EH (cell line): ENCODE data around the gene CCKAR.

Source experiments
- DNase-seq: peaks from one replicate; pipeline ENCODE4 v3.0.0-alpha.2; 2015; ENCODE audit warnings: low read depth

Gene CCKAR

DNA sequence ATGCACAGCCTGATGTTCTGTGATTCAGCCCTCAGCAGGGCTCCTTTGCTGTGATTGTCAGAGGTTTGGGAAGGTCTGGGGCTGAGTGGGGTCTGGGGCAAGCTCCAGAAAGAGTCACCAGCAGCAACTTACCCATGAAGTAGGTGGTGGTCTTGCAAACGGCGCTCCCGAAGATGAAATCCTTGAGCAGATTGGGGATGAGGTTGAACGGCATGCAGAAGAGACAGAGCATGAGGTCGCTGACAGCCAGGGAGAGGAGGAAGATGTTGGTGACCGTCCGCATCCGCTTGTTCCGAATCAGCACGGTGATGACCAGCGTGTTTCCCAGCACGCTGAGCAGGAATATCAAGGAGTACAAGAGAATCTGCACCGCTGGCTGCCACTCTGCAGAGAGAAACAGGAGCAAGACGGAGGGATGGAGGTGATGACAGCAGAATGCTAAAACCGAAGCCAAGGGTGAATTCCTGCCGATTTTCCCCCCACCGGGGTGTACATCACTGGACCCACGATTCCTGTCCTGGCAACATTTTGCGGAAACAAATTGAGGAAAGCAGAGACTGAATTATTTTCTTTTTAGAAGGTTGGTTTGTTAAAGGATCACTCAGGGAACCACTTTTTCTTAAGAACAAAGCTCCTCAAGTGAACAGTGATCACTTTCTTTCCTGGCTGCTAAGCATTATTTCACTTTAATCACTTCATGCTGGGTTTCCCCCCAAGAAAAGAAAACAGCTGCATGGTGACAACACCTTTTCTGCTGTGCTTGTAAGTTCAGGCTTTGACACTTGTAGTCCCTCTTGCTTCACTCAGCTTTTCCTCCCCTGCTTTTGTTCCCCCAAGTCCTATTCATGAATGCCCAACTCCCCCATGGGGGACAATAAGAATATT is 941 bp downstream of the CCKAR start:
- no peak for DNase-seq

DNA sequence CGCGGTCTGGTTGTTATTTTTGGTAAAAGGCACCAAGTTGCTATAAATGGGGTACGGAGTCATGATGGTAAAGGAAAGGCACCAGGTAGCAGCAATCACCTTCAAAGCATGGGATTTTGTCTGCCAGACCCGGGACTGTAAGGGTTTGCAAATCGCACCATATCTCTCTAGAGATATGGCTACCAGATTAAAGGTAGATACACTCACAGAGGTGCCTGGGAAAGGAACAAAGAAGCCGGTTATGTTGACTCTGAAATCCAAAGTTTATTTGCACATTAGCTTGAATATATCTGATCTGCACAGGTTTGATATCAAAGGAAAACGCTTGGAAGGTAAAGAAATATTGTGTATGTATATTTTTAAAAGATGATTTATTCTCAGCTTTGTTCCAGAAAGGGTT is 4.6 kb downstream of the CCKAR start:
- DNase-seq, result no peak

GRCh38 chr4:26484516-26484915 is 5.8 kb downstream of the CCKAR start:
- peak; percentile 31 for DNase-seq

- peak; percentile 70 for DNase-seq
These were observed 6.2 kb downstream of the CCKAR start for GRCh38 chr4:26484032-26484515.

DNA sequence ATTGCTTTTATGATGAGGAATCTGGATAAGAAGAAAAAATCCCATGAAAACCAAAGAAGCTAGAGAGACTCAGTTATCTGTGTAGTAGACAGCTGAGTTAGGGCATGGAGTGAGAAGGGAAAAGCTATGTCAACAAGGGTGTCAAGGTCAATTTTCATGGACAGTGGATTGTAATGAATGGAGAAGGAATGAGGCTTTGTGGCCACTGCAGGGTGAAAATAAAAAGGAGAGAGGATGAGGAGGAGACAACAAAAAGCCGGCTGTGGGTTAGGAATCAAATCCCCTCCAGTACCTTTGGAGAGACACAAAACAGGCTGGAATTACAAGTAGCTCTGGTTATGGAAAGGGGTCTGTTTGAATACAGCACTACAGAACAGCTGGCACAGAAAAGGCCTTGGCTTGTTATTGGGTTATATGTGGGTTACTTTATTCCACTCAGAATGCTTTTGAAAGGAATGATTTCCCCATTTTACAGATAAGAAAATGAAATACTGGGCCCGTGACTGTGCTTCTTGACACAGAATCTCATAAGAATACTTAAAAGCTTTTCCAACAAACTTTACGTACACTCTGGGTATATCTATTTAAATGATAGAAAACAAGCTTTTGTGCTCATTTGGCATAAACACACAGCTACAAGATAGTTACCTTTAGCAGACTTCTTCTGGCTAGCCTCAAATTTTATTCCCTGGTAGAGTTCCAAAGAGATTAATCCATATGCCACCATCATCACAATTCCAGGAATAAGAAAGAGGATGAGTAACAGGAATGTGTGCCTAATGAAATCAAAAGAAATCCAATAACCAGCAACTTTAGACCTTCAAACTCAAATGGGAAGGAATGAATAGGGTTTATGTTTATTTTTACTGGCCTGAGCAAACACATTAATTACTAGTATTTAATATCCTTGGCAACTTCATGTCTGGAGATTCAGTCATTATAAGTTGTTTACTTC is 7.5 kb downstream of the CCKAR start:
- DNase-seq, result peak; percentile 58

GRCh38 chr4:26478330-26478729 is 12.0 kb downstream of the CCKAR start:
- DNase-seq, result no peak

DNA sequence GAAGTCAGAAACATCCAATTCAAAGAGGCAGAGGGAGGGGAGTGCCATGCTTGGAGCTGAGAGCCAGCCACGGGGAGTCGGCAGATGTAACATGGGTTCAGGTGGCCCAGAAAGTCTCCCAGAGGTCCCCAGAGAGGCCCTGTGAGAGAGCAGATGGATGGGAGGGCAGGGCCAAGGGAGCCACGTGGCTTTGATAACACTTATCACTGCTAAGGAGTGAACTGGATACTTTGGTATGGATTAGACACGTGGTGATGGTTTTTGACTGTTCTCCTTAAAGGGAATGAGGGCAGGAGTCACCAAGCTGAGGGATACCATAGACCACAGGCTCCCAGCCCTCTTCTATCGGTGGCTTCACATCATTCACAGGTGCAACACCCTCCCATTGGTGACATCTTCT is 13.7 kb downstream of the CCKAR start:
- no peak for DNase-seq

DNA sequence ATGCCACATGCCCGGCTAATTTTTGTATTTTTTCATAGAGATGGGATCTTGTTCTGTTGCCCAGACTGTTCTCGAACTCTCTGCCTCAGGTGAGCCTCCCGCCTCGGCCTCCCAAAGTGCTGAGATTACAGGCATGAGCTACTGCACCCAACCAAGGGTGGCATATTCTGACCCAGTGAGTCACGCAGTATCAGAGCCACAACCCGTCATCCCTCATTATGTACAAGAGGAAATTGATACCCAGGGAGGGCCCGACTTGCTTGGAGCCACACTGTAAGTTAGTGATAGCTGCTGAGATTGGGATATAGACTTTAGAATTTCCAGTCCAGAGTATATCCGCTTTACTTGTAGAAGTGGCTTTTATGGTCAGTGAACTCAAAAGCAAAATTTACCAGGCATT is 14.6 kb downstream of the CCKAR start:
- no peak for DNase-seq

DNA sequence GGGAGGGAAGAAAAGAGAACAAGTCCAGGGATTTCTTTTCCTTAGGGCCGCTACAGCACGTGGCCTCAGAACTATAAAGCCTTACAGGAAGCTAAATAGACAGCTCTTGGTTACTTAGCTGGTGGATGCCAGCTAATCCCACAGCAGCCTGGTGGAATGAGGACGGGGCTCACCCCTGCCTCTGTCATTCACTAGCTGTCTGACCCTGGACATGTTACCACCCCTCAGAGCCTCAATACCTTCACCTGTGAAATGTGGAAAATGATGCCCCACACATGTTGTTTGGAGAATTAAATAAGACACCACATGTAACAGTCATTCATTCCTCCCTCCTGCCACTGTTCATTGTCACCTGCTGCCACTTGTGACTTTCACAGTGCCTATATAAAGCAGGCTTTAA is 15.7 kb downstream of the CCKAR start:
- no peak for DNase-seq

- no peak for DNase-seq
These were observed 16.4 kb downstream of the CCKAR start for GRCh38 chr4:26473893-26474292.

DNA sequence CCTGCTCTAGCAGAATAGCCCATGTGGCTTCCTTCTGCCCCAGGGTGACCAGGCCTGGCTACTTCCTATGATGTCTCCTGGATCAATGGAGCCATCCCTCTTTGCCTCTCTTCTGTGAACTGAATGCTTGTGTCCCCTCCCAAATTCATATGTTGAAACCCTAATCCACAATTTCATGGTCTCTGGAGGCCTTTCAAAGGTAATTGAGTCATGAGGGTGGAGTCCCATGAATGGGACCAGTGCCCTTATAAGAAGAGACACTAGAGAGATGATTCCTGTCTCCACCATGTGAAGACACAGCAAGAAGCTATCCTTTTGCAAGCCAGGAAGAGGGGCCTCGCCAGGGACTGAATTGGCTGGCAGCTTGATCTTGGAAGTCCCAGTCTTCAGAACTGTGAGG is 18.4 kb downstream of the CCKAR start:
- no peak for DNase-seq

GRCh38 chr4:26468977-26469376 is 21.3 kb downstream of the CCKAR start:
- no peak for DNase-seq

- DNase-seq, result no peak
These were observed 21.9 kb downstream of the CCKAR start for GRCh38 chr4:26468283-26468949.

GRCh38 chr4:26467724-26468123 is 22.6 kb downstream of the CCKAR start:
- DNase-seq, result no peak

GRCh38 chr4:26466578-26467270 is 23.6 kb downstream of the CCKAR start:
- DNase-seq, result no peak

DNA sequence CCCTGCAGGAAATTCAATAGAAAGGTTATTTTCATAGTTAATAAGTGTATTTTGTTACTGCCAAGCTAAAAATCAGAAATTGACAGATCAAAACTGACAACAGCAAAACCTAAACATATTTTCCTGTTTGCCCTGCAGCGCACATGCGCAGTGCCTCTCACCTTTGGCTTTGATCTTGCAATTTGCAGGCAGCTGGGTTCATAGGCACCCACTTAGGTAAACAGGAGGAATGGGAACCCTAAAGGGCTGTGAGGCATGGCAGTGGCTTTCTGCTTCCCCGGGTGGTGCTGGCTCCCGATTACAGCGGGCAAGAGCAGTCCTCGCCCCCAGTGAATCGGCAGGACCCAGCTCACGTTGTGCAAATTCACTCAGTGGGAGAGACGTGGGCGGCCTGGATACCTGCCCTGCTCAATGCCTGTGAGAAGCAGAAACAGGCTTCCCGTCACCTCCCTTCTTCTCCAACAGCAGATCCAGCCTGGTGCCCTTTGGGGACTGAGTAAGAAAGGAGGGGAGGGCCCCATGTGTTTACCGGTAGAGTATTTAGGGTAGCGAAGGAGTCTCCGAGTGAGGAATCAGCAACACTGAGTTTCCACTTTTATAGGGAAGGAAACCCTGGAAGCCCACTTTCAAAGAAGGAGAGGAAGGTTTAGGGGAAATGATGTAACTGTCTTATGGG is 25.7 kb downstream of the CCKAR start:
- no peak for DNase-seq

- DNase-seq, result no peak
These were observed 26.9 kb downstream of the CCKAR start for GRCh38 chr4:26463386-26463785.

GRCh38 chr4:26462874-26463273 is 27.4 kb downstream of the CCKAR start:
- DNase-seq, result no peak

DNA sequence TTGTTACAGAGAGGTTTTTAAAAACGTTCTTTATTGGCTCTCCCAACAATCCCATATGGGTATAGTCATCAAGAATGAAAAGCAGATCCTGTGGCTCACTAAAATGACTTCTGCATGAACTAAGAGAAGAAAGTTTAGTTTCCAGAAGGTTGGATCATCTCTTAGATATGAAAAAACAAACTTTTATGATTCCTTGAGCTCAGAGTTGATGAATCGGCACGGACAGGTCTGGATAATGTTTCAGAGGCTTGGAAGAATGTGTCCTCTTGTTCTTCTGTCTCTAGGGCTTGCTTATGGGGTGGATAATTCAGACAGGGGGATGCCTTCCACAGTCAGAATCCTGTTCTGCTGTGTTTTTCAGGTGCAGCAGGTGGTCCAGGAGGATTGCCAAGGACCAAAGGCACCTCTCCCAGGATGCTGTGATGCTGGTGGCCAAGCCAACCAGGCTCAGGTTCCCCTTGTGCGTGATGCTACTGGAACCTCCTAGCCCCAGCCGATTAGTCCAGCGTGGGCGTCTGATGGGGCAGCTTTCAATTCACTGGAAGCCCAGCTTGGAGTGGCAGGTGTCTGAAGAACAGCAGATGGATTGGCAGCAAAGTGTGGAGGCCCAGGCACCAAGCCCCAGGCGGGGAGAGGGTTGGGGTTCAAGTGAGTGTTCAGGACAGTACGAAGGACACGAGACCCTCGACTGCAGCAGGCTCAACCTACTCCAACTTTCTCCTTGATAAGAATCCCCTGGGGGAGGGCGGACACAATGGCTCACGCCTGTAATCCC is 30.3 kb downstream of the CCKAR start:
- peak; percentile 82 for DNase-seq

DNA sequence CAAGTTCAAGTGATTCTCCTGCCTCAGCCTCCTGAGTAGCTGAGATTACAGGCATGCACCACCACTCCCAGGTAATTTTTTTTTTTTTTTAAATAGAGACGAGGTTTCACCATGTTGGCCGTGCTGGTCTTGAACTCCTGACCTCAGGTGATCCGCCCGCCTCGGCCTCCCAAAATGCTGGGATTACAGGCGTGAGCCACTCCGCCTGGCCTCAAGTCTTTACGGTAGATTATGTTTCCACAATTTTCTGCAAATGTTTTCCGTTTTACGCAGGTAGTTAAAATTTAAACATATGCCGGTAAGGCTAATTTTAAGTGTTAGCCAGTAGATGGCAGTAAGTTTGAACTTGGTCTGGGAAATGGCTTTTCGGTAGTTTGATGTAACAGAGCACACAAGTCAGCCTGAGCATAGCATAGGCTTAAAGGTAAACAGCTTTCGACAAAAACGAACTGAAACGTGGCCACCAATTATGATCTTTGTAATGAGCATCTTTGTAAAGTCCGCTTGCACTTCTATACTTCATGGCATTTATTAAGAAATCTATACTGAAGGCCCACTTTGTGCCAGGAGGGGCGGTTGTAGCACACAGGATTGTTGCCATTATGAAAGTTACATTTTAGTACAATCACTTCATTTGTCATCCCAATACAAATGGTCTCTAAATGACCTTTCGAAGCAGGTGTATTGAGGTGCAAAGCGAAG is 31.1 kb downstream of the CCKAR start:
- peak; percentile 73 for DNase-seq
